H9 (cell line): ENCODE measurements around the gene RAC2. TPM values are rescaled to one million over a fixed set of nuclear protein-coding genes. Genes with fewer than 3 reads are reported as not detected.

Experiments
- DNase-seq: peaks from one replicate; pipeline ENCODE4 v3.0.0-alpha.2; 2017
- H2AFZ ChIP-seq: one replicate; pipeline ENCODE4 v1.6.1; 2013; ENCODE audit warnings: mild to moderate bottlenecking, low read length, control low read depth, moderate library complexity
- H2AK5ac ChIP-seq: 2 replicates; pipeline ENCODE4 v1.6.1; 2013; ENCODE audit warnings: low read length, control low read depth, mixed read lengths; ENCODE audit not compliant: insufficient read length
- H2BK120ac ChIP-seq: one replicate; pipeline ENCODE4 v1.6.1; 2013; ENCODE audit warnings: low read depth, mild to moderate bottlenecking, low read length, control low read depth, inconsistent platforms; ENCODE audit not compliant: poor library complexity, severe bottlenecking
- H2BK12ac ChIP-seq: 2 replicates; pipeline ENCODE4 v1.6.1; 2013; ENCODE audit warnings: low read length, control low read depth, mixed read lengths, low read depth; ENCODE audit not compliant: insufficient read length
- H2BK15ac ChIP-seq: 2 replicates; pipeline ENCODE4 v1.6.1; 2013; ENCODE audit warnings: low read depth, low read length, control low read depth
- H2BK20ac ChIP-seq: one replicate; pipeline ENCODE4 v1.6.1; 2013; ENCODE audit warnings: low read depth, mild to moderate bottlenecking, low read length, control low read depth, inconsistent platforms; ENCODE audit not compliant: poor library complexity, severe bottlenecking
- H2BK5ac ChIP-seq: 2 replicates; pipeline ENCODE4 v1.6.1; 2013; ENCODE audit warnings: low read length, control low read depth, mixed read lengths; ENCODE audit not compliant: insufficient read length
- H3K14ac ChIP-seq: 2 replicates; pipeline ENCODE4 v1.6.1; 2013; ENCODE audit warnings: low read length, control low read depth; ENCODE audit not compliant: insufficient read depth
- H3K18ac ChIP-seq: 2 replicates; pipeline ENCODE4 v1.6.1; 2013; ENCODE audit warnings: low read depth, mild to moderate bottlenecking, mixed read lengths, low read length, control low read depth; ENCODE audit not compliant: insufficient read length
- H3K23ac ChIP-seq: 2 replicates; pipeline ENCODE4 v1.6.1; 2013; ENCODE audit warnings: low read length, control low read depth, mixed read lengths, low read depth; ENCODE audit not compliant: insufficient read length
- H3K23me2 ChIP-seq: 2 replicates; pipeline ENCODE4 v1.6.1; 2013; ENCODE audit warnings: low read depth, mild to moderate bottlenecking, mixed read lengths, low read length, control low read depth; ENCODE audit not compliant: insufficient read length, poor library complexity, severe bottlenecking
- H3K27ac ChIP-seq: 2 replicates; pipeline ENCODE4 v1.5.1; 2013; ENCODE audit warnings: low read length, control low read depth, mixed read lengths, low read depth; ENCODE audit not compliant: insufficient read length
- H3K27me3 ChIP-seq: 2 replicates; pipeline ENCODE4 v1.6.1; 2013; ENCODE audit warnings: low read length, control low read depth, inconsistent platforms; ENCODE audit not compliant: insufficient read depth
- H3K4ac ChIP-seq: 2 replicates; pipeline ENCODE4 v1.6.1; 2013; ENCODE audit warnings: low read depth, mild to moderate bottlenecking, control low read depth, inconsistent platforms, low read length, moderate library complexity
- H3K4me1 ChIP-seq: 2 replicates; pipeline ENCODE4 v1.6.1; 2013; ENCODE audit warnings: low read length, control low read depth, inconsistent platforms; ENCODE audit not compliant: insufficient read depth
- H3K4me2 ChIP-seq: 2 replicates; pipeline ENCODE4 v1.6.1; 2013; ENCODE audit warnings: low read length, control low read depth, mixed read lengths; ENCODE audit not compliant: insufficient read length, insufficient read depth
- H3K56ac ChIP-seq: 2 replicates; pipeline ENCODE4 v1.6.1; 2013; ENCODE audit warnings: low read depth, mild to moderate bottlenecking, mixed read lengths, low read length, control low read depth; ENCODE audit not compliant: insufficient read length
- H3K79me1 ChIP-seq: 2 replicates; pipeline ENCODE4 v1.6.1; 2013; ENCODE audit warnings: low read depth, mild to moderate bottlenecking, moderate library complexity, low read length, control low read depth, inconsistent platforms; ENCODE audit not compliant: insufficient read depth, poor library complexity, severe bottlenecking
- H3K79me2 ChIP-seq: 2 replicates; pipeline ENCODE4 v1.6.1; 2013; ENCODE audit warnings: low read length, control low read depth, inconsistent platforms; ENCODE audit not compliant: insufficient read depth
- H3K9ac ChIP-seq: 2 replicates; pipeline ENCODE4 v1.6.1; 2013; ENCODE audit warnings: low read length, control low read depth, mixed read lengths; ENCODE audit not compliant: insufficient read length; ENCODE audit errors: extremely low read depth
- H3K9me3 ChIP-seq: one replicate; pipeline ENCODE4 v1.6.1; 2013; ENCODE audit warnings: low read depth, low read length, inconsistent platforms; ENCODE audit not compliant: control insufficient read depth
- H3T11ph ChIP-seq: one replicate; pipeline ENCODE4 v1.6.1; 2013; ENCODE audit warnings: mild to moderate bottlenecking, low read length, control low read depth, inconsistent platforms
- H4K20me1 ChIP-seq: one replicate; pipeline ENCODE4 v1.6.1; 2013; ENCODE audit not compliant: control insufficient read depth, insufficient read length, insufficient read depth
- H4K5ac ChIP-seq: 2 replicates; pipeline ENCODE4 v1.6.1; 2013; ENCODE audit warnings: low read depth, mild to moderate bottlenecking, mixed read lengths, low read length, control low read depth; ENCODE audit not compliant: insufficient read length
- H4K8ac ChIP-seq: replicated peaks from 2 replicates; pipeline ENCODE4 v1.6.1; 2013; ENCODE audit warnings: low read length, control low read depth, mixed read lengths, low read depth; ENCODE audit not compliant: insufficient read length
- H4K91ac ChIP-seq: 2 replicates; pipeline ENCODE4 v1.6.1; 2013; ENCODE audit warnings: low read depth, mild to moderate bottlenecking, moderate library complexity, mixed read lengths, low read length, control low read depth; ENCODE audit not compliant: insufficient read length
- H3K27ac Mint-ChIP-seq, 3 experiments: 2 replicates in 2 of 3; 3 replicates in 1 of 3; pipeline ENCODE4 v1.8.0; 2020 to 2021; ENCODE audit warnings: mixed read lengths in 3 of 3, mild to moderate bottlenecking in 1 of 3, moderate library complexity in 1 of 3
- H3K27me3 Mint-ChIP-seq: 2 replicates; pipeline ENCODE4 v1.8.0; 2021; ENCODE audit warnings: low read depth, mild to moderate bottlenecking, moderate library complexity, mixed read lengths
- H3K36me3 Mint-ChIP-seq, 3 experiments: 2 replicates in 2 of 3; 3 replicates in 1 of 3; pipeline ENCODE4 v1.8.0; 2020 to 2021; ENCODE audit warnings: low read depth in 3 of 3, mixed read lengths in 3 of 3; ENCODE audit not compliant: insufficient read depth in 1 of 3
- H3K4me1 Mint-ChIP-seq, 2 experiments: 2 replicates each; pipeline ENCODE4 v1.8.0; 2020; ENCODE audit warnings: mixed read lengths in 2 of 2
- H3K4me3 Mint-ChIP-seq, 2 experiments: 2 replicates in 1 of 2; 3 replicates in 1 of 2; pipeline ENCODE4 v1.8.0; 2020 to 2021; ENCODE audit warnings: mild to moderate bottlenecking in 2 of 2, mixed read lengths in 2 of 2, moderate library complexity in 1 of 2
- H3K9me3 Mint-ChIP-seq, 2 experiments: 2 replicates in 1 of 2; 3 replicates in 1 of 2; pipeline ENCODE4 v1.8.0; 2020; ENCODE audit warnings: mild to moderate bottlenecking in 2 of 2, mixed read lengths in 2 of 2, moderate library complexity in 1 of 2
- CTCF ChIP-seq: fragments of 200-600 bp; sonication (generic); conservative IDR thresholded peaks from 3 replicates; pipeline ENCODE4 v1.8.0; 2021; ENCODE audit warnings: antibody characterized with exemption, mild to moderate bottlenecking
- WGBS: extraction: QIAGEN DNeasy Blood & Tissue Kit; methylation state at CpG from one replicate; pipeline ENCODE4 v1.1.7; 2013; ENCODE audit warnings: missing lambda C conversion rate, low lambda C conversion rate, mixed read lengths; ENCODE audit not compliant: insufficient read length; ENCODE audit errors: extremely low coverage; 5-methylcytosine and 5-hydroxymethylcytosine counted together
- total RNA-seq: library from RNA; stranded (reverse); gene quantifications from 2 replicates; pipeline ENCODE4 v1.2.1, GENCODE V29; 2021

The RAC2 gene
- total RNA-seq, 1 experiment from 2014 or later: 2.8 TPM

GRCh38 chr22:37243402-37244113, 511 bp downstream of the RAC2 start:
- H2AFZ ChIP-seq: no peak overlapping the region
- peak overlapping the region in 1 of 2 experiments; percentile 51; a peak in 2 of 5 replicates for H3K4me3 Mint-ChIP-seq
- H3K23me2 ChIP-seq: no peaks in the 10 kb centered on the region
- no peak overlapping the region for H2BK15ac ChIP-seq
- H3K27me3 ChIP-seq: no peaks in the 10 kb centered on the region
- no peak overlapping the region for H2BK12ac ChIP-seq
- H3K27ac ChIP-seq: no peak overlapping the region
- H3K4me2 ChIP-seq: no peak overlapping the region
- H3T11ph ChIP-seq: no peak overlapping the region
- no peak overlapping the region for H4K8ac ChIP-seq
- DNase-seq: no peak
- no peak overlapping the region for H2AK5ac ChIP-seq
- H3K56ac ChIP-seq: no peak overlapping the region
- H3K79me1 ChIP-seq: no peaks in the 10 kb centered on the region
- WGBS: no CpG with 5 or more reads among the region's 12 CpGs
- H3K18ac ChIP-seq: no peak overlapping the region
- no peak overlapping the region for H2BK120ac ChIP-seq
- H3K14ac ChIP-seq: peak overlapping the region; percentile 53; the same call in 1 of the 2 replicates
- H2BK20ac ChIP-seq: no peak overlapping the region
- no peaks in the 10 kb centered on the region for H3K4me1 ChIP-seq
- H3K27ac Mint-ChIP-seq: no peak overlapping the region
- no peak overlapping the region for H4K91ac ChIP-seq
- no peak for TF ChIP-seq CTCF
- no peaks in the 10 kb centered on the region for H4K20me1 ChIP-seq
- peaks cover 9 to 30% of the 10 kb centered on the region in 2 experiments for H3K4me1 Mint-ChIP-seq
- H2BK5ac ChIP-seq: no peak overlapping the region
- no peaks in the 10 kb centered on the region for H3K9me3 ChIP-seq
- no peaks in the 10 kb centered on the region for H3K36me3 Mint-ChIP-seq
- H3K23ac ChIP-seq: no peak overlapping the region
- H4K5ac ChIP-seq: no peak overlapping the region
- no peak overlapping the region for H3K9ac ChIP-seq
- peaks cover 10% of the 10 kb centered on the region for H3K27me3 Mint-ChIP-seq
- no peaks in the 10 kb centered on the region for H3K79me2 ChIP-seq
- no peaks in the 10 kb centered on the region; a peak in 1 of 5 replicates for H3K9me3 Mint-ChIP-seq
- H3K4ac ChIP-seq: no peak overlapping the region
